ENCODE measurements around the gene VSTM2L. TPM values are rescaled to one million over a fixed set of nuclear protein-coding genes. Genes with fewer than 3 reads are reported as not detected.

Gene VSTM2L
- polyA plus RNA-seq, 1 donor, result 22.9 TPM

- Histone ChIP-seq H3K27ac (ENCODE audit: low read length) (no peak overlapping the region), H3K27me3 (ENCODE audit: control insufficient read depth, insufficient read depth, low read length) (no peaks in the 10 kb centered on the region), H3K9me3 (ENCODE audit: control insufficient read depth, low read depth, low read length) (no peaks in the 10 kb centered on the region), H3K4me1 (ENCODE audit: control insufficient read depth, insufficient read depth, low read length) (peaks cover 21% of the 10 kb centered on the region), H3K4me3 (ENCODE audit: low read length) (no peak overlapping the region), H3K36me3 (ENCODE audit: control insufficient read depth, insufficient read depth, low read length) (peaks cover 8% of the 10 kb centered on the region)
- WGBS (ENCODE audit: insufficient coverage, low lambda C conversion rate), result no CpG with 5 or more reads among the region's 20 CpGs
- DNase-seq, result peak; percentile 82 to 93
These were observed 24.8 kb upstream of the VSTM2L start for GRCh38 chr20:37877832-37878772.

- WGBS (ENCODE audit: insufficient coverage, low lambda C conversion rate), result 20% methylated on average over 1 of the region's 12 CpGs
- H3K36me3 ChIP-seq (ENCODE audit: control insufficient read depth, insufficient read depth, low read length), result peaks cover 6% of the 10 kb centered on the region
These were observed 23.9 kb upstream of the VSTM2L start for GRCh38 chr20:37878835-37879599.

GRCh38 chr20:37879843-37880242 is 23.1 kb upstream of the VSTM2L start:
- DNase-seq, result no peak
- H3K9me3 ChIP-seq (ENCODE audit: control insufficient read depth, low read depth, low read length), result no peaks in the 10 kb centered on the region
- H3K27me3 ChIP-seq (ENCODE audit: control insufficient read depth, insufficient read depth, low read length), result no peaks in the 10 kb centered on the region
- H3K4me3 ChIP-seq (ENCODE audit: low read length), result no peak overlapping the region
- WGBS (ENCODE audit: insufficient coverage, low lambda C conversion rate), result no CpG with 5 or more reads among the region's 1 CpG
- H3K4me1 ChIP-seq (ENCODE audit: control insufficient read depth, insufficient read depth, low read length), result peaks cover 21% of the 10 kb centered on the region
- H3K36me3 ChIP-seq (ENCODE audit: control insufficient read depth, insufficient read depth, low read length), result no peaks in the 10 kb centered on the region
- no peak overlapping the region for H3K27ac ChIP-seq (ENCODE audit: low read length)

More at GRCh38 chr20:37878835-37879599, 23.9 kb upstream of the VSTM2L start:
- peak in 1 of 2 donors; percentile 46 for DNase-seq
- Histone ChIP-seq H3K27ac (ENCODE audit: low read length) (no peak overlapping the region), H3K9me3 (ENCODE audit: control insufficient read depth, low read depth, low read length) (no peaks in the 10 kb centered on the region), H3K27me3 (ENCODE audit: control insufficient read depth, insufficient read depth, low read length) (no peaks in the 10 kb centered on the region), H3K4me1 (ENCODE audit: control insufficient read depth, insufficient read depth, low read length) (peaks cover 21% of the 10 kb centered on the region), H3K4me3 (ENCODE audit: low read length) (no peak overlapping the region)

- Histone ChIP-seq H3K4me3 (ENCODE audit: low read length) (no peak overlapping the region), H3K4me1 (ENCODE audit: control insufficient read depth, insufficient read depth, low read length) (peaks cover 21% of the 10 kb centered on the region), H3K9me3 (ENCODE audit: control insufficient read depth, low read depth, low read length) (no peaks in the 10 kb centered on the region), H3K27me3 (ENCODE audit: control insufficient read depth, insufficient read depth, low read length) (no peaks in the 10 kb centered on the region), H3K36me3 (ENCODE audit: control insufficient read depth, insufficient read depth, low read length) (no peaks in the 10 kb centered on the region), H3K27ac (ENCODE audit: low read length) (peak overlapping the region; percentile 22)
- peak; percentile 77 to 92 for DNase-seq
- 40% methylated on average over 1 of the region's 18 CpGs for WGBS (ENCODE audit: insufficient coverage, low lambda C conversion rate)
These were observed 22.0 kb upstream of the VSTM2L start for GRCh38 chr20:37880726-37881591.

GRCh38 chr20:37881601-37882343 is 21.2 kb upstream of the VSTM2L start:
- H3K4me3 ChIP-seq (ENCODE audit: low read length), result no peak overlapping the region
- DNase-seq, result no peak
- 65% methylated on average over 7 of the region's 22 CpGs for WGBS (ENCODE audit: insufficient coverage, low lambda C conversion rate)
- H3K27me3 ChIP-seq (ENCODE audit: control insufficient read depth, insufficient read depth, low read length), result no peaks in the 10 kb centered on the region
- H3K9me3 ChIP-seq (ENCODE audit: control insufficient read depth, low read depth, low read length), result no peaks in the 10 kb centered on the region
- H3K27ac ChIP-seq (ENCODE audit: low read length), result no peak overlapping the region
- peaks cover 21% of the 10 kb centered on the region for H3K4me1 ChIP-seq (ENCODE audit: control insufficient read depth, insufficient read depth, low read length)
- H3K36me3 ChIP-seq (ENCODE audit: control insufficient read depth, insufficient read depth, low read length), result no peaks in the 10 kb centered on the region

GRCh38 chr20:37882961-37883712 is 19.8 kb upstream of the VSTM2L start:
- no peak overlapping the region for H3K27ac ChIP-seq (ENCODE audit: low read length)
- H3K36me3 ChIP-seq (ENCODE audit: control insufficient read depth, insufficient read depth, low read length), result no peaks in the 10 kb centered on the region
- 82% methylated on average over 2 of the region's 16 CpGs for WGBS (ENCODE audit: insufficient coverage, low lambda C conversion rate)
- no peaks in the 10 kb centered on the region for H3K27me3 ChIP-seq (ENCODE audit: control insufficient read depth, insufficient read depth, low read length)
- no peak overlapping the region for H3K4me3 ChIP-seq (ENCODE audit: low read length)
- H3K9me3 ChIP-seq (ENCODE audit: control insufficient read depth, low read depth, low read length), result no peaks in the 10 kb centered on the region
- peaks cover 21% of the 10 kb centered on the region for H3K4me1 ChIP-seq (ENCODE audit: control insufficient read depth, insufficient read depth, low read length)
- no peak for DNase-seq

GRCh38 chr20:37885042-37885441 is 17.9 kb upstream of the VSTM2L start:
- H3K4me1 ChIP-seq (ENCODE audit: control insufficient read depth, insufficient read depth, low read length), result peaks cover 13% of the 10 kb centered on the region
- H3K36me3 ChIP-seq (ENCODE audit: control insufficient read depth, insufficient read depth, low read length), result no peaks in the 10 kb centered on the region
- no peak overlapping the region for H3K4me3 ChIP-seq (ENCODE audit: low read length)
- no peak overlapping the region for H3K27ac ChIP-seq (ENCODE audit: low read length)
- no peaks in the 10 kb centered on the region for H3K9me3 ChIP-seq (ENCODE audit: control insufficient read depth, low read depth, low read length)
- WGBS (ENCODE audit: insufficient coverage, low lambda C conversion rate), result 100% methylated on average over 1 of the region's 8 CpGs
- no peak for DNase-seq
- H3K27me3 ChIP-seq (ENCODE audit: control insufficient read depth, insufficient read depth, low read length), result no peaks in the 10 kb centered on the region

GRCh38 chr20:37885593-37886503 is 17.1 kb upstream of the VSTM2L start:
- H3K27me3 ChIP-seq (ENCODE audit: control insufficient read depth, insufficient read depth, low read length), result no peaks in the 10 kb centered on the region
- peaks cover 8% of the 10 kb centered on the region for H3K4me1 ChIP-seq (ENCODE audit: control insufficient read depth, insufficient read depth, low read length)
- no peaks in the 10 kb centered on the region for H3K36me3 ChIP-seq (ENCODE audit: control insufficient read depth, insufficient read depth, low read length)
- WGBS (ENCODE audit: insufficient coverage, low lambda C conversion rate), result 80% methylated on average over 3 of the region's 32 CpGs
- H3K27ac ChIP-seq (ENCODE audit: low read length), result no peak overlapping the region
- DNase-seq, result no peak
- H3K4me3 ChIP-seq (ENCODE audit: low read length), result no peak overlapping the region
- H3K9me3 ChIP-seq (ENCODE audit: control insufficient read depth, low read depth, low read length), result no peaks in the 10 kb centered on the region

Measured in large intestine (tissue), 3 donors.